LNCAP (cell line): ENCODE results near the gene CDC42EP4.

Source experiments
- TF ChIP-seq, protein P1 (sequence below): fragments of 450-650 bp; IDR thresholded peaks from 2 replicates; pipeline ENCODE4 v1.5.1; 2017; ENCODE audit warnings: mild to moderate bottlenecking

Gene CDC42EP4

DNA sequence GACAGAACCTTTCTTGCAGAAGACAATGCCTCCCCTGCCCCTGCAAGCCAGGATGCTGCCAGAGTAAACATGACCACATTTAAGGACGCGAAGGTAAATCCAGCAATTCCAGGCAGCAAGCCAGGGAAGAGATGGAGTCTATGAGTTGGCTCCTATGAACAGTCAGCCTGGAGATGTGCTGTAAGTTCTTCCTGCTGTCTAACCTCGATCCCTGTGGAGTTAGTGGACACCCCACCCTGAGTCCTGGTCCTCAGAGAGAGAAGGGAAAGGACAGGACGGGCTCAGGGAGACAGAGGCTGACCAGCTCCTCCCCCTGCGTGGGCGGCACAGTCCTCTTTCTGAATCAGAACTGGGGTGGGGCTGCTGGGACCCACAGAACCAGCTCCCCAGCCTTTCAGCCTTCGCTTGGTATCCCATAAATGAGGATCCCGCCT, 24.9 kb downstream of the CDC42EP4 start:
- TF ChIP-seq, protein P1, sequence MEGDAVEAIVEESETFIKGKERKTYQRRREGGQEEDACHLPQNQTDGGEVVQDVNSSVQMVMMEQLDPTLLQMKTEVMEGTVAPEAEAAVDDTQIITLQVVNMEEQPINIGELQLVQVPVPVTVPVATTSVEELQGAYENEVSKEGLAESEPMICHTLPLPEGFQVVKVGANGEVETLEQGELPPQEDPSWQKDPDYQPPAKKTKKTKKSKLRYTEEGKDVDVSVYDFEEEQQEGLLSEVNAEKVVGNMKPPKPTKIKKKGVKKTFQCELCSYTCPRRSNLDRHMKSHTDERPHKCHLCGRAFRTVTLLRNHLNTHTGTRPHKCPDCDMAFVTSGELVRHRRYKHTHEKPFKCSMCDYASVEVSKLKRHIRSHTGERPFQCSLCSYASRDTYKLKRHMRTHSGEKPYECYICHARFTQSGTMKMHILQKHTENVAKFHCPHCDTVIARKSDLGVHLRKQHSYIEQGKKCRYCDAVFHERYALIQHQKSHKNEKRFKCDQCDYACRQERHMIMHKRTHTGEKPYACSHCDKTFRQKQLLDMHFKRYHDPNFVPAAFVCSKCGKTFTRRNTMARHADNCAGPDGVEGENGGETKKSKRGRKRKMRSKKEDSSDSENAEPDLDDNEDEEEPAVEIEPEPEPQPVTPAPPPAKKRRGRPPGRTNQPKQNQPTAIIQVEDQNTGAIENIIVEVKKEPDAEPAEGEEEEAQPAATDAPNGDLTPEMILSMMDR = no peak

DNA sequence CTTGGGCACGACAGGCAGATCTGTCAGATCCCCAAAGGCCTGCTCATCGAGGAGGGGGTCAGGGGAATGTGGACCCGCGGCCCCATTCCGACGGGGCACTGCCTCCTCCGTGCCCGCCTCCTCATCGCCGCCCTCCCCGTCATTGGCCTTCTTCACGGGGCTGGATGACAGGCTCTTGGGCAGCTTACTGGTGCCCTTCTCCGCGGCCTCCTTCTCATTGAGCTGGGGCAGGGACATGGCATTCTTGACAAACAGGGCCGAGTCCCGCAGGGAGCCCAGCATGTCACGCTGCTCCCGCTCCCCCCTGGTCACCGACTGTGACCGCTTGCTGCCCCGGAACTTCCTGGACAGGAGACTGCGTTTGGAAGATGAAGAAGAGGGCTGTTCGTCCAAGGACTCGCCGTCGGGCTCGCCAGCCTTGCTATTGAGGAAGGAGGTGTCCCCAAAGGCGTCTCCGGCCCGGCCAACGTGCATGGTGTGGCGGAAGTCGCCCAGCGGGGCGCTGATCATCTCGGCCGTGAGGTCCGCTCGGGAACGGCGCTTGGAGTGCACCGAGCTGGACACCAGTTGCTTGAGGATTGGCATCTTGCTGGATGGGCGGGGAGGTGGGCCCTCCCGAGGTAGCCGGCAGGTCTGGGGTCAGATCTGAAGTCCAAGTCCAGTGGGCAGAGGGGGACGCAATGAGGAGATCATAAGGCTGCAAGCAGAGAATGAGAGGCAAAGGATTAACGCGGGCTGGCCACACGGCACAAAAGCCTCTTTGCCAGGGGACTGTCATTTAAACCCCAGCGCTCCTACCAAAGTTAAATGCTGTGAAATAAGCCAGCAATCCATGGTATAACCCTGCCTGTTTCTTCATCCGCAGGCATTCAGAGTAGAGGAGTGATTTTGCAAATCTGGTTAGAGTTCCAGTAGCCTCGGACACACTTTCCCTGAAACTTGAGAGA, 25.6 kb downstream of the CDC42EP4 start:
- TF ChIP-seq, protein P1 = no peak

DNA sequence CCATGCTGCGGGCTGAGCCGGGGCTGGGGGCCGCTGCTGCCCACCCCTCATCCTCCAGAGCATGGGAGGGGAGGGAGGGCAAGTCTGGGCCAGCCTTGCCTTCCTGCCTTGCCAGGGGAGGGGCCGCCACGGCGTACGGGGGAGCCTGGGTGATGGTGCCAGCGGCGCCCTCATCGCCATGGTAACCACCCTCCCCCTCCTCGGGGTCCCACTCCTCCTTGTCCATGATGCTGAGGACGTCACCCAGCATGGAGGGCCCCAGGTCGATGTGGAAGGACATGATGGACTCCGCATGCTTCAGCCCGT, 26.2 kb downstream of the CDC42EP4 start:
- TF ChIP-seq, protein P1 = no peak

DNA sequence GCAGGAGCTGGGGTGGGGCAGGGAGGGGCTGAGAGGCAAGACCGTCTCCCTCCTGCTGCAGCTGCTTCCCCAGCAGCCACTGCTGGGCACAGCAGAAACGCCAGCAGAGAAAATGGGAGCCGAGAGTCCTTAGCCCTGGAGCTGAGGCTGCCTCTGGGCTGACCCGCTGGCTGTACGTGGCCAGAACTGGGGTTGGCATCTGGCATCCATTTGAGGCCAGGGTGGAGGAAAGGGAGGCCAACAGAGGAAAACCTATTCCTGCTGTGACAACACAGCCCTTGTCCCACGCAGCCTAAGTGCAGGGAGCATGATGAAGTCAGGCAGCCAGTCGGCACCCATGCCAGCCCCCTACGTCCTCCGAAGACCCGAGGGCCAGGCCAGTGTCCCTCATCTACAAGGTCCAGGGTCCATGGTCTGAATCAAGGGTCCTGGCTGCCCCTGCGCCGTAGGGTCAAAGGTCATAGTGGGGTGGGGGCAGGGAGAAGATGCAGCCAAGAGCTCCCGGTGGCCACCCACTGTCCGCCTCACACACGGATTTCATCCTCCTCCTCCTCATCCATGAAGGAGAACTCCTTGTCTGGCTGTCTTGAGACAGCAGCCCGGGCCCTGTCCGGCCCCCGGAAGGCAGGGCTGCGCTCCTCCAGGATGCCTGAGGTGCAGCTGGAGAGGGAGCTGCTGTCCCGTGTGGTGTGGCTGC, 26.7 kb downstream of the CDC42EP4 start:
- TF ChIP-seq, protein P1 = no peak

DNA sequence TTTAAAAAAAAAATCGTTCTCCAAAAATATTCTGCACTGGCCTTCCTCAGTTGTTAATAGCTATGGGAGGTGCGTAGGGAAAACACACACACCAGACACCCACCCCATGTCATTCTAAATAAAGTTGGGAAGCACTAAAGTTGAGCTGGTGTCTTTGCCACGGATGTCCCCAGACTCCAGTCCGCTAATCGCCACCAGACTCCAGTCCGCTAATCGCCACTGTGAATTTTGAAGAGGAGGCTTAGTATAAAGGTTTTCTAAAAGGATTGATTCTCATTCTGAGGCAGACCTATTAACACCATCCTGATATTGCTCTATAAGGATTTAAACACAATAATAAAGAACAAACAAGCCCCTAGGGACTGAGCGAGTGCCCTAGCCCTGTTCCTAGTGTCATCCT, 27.4 kb downstream of the CDC42EP4 start:
- TF ChIP-seq, protein P1 = no peak

DNA sequence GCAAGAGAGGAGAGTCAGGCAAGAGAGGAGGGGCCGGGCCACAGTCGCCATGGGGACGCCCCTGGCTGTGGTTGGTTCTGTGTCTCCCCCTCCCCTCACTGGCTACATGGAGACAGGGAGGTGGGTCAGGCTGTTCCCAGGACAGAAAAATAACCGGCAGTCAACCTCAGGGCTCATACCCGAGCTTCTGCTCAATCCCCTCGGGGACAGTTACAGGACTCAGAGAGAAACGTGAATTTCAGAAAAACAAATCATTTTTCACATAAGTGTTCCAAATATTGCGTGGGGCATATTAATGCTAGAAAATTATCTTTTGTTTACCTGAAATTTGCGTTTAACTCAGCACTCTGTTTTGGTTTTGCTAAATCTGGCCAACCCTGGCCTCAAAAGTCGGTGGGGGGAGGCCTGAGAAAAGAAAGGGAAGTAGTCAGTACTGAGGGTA, 27.9 kb downstream of the CDC42EP4 start:
- TF ChIP-seq, protein P1 = no peak

DNA sequence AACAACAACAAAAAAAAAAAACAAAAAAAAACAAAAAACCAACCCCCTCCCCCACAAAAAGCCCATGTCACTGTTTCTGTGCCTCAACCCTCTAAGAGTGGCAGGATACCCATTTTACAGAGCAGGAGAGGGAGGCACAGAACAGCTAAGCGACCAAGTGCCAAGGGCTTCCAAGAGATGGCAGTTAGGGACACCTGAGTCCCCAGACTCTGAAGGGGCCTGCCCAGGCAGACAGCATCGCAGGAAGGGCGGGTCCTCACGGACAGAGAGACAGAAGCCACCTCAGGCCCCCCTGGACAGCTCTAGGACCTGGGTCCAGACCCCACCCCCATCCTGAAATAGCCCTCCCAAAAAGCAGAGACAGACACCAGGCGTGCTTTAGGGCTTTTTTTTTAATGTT, 28.6 kb downstream of the CDC42EP4 start:
- TF ChIP-seq, protein P1 = no peak
